NCI-H2227 (cell line): Measurements from ENCODE around the gene NISCH.

Source experiments
- DNase-seq: peaks from one replicate; lab custom pipeline; 2025; ENCODE audit not compliant: unreplicated experiment; lab: John Stamatoyannopoulos, UW

Gene NISCH

DNA sequence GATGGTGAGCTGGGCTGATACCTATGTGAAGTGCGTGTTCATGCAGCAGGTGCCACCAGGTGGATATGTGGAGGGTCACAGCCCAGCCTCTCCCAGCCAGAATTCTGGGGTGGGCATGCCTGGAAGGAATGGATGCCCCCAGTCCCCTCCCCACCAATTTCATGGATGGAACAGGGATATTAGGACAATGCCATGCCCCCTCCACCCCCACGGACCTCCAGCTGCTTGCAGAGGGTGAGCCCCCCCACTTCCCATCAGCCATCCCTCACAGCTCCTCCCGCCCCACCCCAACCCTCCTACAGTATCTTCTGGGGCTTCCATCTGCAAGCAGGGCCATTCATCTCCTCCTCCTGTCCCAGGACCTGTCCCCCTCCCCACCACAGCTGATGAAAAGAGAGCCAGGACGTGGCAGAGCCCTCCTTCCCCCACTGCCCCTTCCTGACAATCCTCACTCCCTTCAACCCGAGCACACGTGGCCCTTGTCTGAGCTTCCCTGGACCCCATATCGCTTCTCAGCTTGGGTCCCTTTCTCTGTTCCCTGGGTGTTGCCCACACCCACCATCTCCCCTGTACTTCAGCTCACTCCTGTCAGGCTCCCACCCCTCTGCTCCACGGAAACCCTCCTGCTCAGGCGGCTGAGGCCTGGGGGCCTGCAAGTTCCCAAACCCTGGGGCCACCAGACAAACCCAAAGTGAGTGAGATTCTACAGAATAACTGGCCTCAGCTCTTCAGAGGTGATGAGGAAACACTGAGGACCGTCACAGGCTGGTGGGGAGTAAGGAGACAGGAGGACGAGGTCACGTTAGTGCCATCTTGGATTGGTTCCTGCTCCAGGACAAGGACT, 7.7 kb upstream of the NISCH start:
- DNase-seq = no peak

DNA sequence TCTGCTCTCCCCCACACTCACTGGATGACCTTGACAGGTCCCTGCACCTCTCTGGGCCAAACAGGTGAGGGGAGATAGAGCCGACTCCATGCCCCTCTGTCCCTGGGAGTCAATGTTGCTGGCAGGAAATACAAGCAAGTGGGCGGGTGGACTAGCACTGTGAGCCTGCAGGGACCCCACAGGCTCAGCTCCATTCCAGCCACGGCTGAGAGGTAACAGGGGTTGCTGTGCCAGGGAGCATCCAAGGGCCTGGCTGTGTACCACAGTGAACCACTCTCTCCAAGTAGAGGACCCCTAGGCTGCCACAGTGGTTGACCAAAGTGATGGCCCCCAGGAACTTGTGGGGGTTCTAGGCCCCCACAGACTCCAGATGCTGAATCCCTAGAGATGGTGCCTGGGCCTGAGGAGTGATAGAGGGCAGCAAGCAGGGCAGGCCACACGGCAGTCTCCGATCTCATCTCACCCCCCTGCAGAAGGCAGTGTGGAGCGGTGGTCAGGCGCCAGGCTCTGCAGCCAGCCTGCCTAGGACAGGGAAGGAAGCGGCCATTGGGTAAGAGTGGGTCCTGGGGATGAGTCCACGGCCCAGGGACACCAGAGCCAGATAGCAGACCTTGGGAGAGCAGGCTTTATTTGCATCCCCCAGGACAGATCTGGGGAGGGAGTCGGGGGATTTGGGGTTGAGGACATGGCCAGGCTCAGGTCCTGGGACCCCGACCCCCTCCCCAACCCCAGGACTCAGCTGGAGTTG, 4.7 kb upstream of the NISCH start:
- DNase-seq = no peak

DNA sequence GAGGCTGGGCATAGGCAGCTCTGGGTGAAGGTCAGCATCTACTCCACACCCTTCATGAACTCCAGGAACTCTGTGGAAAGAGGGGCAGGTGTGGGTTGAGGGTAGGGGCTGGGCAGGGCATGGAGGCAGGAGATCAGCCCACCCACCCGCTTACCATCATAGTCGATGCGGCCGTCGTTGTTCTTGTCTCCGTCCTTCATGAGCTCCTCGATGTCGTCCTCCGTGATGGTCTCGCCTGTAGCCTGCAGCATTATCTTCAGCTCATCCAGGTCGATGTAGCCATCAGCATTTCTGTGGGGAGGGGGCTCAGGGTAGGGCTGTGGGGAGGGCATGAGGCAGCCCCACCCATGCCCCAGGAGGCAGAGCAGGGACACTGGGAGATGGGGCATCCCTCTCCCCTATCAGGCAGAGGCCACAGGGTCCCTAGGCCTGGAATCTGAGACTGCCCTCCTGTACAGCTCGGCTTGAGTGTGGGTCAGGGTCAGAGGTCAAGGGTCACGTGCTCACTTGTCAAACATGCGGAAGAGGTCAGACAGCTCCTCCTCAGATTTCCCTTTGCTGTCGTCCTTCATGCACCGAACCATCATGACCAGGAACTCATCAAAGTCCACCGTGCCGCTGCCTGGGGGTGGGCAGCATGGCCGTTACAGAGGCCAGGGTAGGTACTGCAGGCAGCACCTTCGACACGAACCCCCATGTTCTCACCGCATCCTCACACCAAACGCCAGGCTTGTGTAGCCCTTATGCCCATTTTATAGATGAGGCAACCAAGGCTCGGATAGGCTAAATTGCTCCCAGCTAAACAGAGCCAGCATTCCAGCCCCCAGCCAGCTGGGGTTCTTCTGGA, 3.9 kb upstream of the NISCH start:
- DNase-seq = no peak

DNA sequence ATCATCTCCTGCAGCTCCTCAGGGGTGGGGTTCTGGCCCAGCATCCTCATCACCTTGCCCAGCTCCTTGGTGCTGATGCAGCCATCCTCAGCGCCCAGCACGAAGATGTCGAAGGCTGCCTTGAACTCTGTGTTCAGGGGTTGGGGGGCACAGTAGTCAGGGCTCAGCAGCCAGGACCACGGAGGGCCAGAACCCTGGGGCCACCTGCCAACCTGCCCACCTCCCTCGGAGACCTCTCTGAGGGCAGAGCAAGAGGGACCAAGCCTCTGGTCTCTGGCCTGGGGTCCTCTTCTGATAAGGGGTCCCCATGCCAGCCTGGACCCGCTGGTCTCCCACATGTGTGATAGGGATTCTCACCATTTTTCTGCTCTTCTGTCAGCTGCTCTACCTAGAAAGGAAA, 3.3 kb upstream of the NISCH start:
- no peak for DNase-seq

DNA sequence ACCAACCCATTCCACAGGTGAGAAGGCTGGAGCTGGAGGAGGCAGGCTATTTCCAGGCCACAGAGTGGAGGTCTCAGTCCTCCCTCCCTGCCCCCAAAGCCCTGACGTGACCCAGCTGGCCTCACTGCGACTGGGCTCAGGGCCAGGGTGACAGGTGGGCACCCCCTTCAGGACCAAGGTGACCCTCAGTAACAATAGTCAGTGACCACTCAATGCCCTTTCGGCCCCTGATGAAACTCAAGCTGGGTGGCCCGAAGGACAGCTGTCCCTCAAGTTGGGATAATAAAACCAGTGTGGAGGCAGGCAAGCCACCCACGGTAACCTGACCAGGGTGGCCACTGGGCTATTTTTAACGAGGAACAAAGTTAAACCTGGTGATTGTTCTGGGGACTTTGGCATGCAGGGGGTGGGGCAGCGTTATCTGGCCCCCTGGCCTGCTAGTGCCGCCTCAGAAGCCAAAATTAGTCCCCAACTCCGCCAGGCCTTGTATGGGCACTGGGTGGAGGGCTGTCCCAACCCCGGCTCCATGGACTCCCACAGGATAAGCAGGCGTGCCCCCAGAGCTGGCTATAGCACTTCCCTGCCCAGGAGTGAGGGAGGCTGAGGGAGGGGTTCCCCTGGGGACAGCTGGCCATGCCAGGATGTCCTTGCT, 2.7 kb upstream of the NISCH start:
- DNase-seq = no peak

DNA sequence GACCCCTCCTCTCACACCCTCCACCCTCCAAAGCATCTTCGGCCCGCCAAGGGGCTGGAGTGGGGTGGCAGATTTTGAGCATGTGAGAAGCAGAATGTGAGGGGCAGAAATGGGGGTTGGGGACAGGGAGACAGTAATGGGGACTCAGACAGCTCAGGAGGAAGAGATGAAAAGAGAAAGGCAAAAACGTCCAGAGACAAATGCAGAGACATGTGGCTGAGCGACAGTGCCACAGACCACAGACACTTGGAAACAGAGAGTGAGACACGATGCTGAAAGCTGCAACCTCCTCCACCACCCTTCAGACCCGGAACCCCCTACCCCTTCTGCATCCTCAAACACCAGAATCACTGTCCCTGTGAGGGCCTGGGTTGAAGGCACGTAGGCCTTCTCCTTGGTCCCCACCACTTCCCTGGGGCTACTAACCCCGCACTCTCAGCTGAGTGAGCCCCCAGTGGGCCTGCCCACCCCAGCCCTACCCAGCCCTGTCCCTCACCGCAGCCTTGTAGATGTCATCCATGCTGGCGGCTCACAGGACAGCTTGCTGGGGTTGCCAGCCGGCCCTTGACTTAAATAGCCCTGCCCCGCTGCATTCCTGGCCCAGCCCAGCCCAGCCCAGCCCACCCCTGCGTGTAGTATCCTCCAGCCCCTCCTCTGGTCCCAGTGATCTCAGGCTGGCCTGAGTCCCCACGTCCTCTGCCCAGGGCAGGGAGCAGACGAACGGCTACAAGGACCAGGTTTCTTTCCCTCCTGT, 1.7 kb upstream of the NISCH start, which contains the start of gene TNNC1:
Gene TNNC1 (minus strand): TSS at position 546 of the 754 bp plus-strand sequence. CDS start 26 bp downstream, at position 520.
- no peak for DNase-seq

DNA sequence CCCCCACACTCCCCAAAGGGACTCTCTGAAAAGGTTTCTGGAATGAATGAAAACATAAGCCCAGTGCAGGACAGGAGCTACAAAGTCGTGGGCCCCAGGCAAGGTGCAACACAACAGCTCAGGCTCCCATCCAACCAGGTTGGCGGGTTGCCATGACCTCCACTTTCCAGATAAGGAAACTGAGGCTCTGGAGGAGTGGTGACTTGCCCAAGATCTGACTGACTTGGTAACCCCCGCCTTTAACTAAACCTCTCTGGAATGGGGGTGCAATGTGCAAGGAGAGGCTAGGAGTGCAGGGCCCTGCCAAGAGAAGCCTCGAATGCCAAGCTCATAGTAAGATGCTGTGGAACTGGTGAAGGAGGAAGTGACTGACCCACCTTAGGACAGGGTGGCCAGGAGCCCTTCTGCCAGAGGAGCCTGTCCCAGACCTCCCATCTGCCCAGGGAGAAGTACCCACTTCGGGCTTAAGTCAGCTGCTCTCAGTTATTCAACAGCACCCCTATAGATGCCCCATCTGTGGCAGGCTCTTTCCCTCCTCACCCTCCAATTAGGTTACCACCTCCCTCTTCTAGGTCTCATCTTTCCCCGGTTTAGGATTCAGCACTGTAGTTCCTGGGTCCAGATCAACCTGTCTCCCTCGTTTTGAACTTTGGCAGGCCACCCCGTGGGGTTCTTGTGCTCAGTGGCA, 1.0 kb upstream of the NISCH start:
- no peak for DNase-seq

DNA sequence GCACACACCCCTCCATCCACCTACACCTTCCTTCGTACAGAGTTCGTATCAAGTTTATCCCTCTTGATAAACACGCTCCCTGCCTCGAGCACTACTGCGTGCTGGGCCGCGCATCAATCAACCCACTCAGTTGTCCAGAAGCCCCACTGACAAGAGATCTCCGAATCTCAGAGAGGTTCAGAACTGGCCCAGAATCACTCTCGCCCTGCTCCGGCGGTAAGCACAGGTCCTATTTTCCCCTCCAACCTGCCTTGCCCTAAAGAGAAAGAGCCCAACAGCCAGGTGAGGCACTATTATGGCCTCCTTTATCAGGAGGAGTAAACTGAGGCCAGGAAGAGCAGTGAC, 494 bp upstream of the NISCH start:
- no peak for DNase-seq

DNA sequence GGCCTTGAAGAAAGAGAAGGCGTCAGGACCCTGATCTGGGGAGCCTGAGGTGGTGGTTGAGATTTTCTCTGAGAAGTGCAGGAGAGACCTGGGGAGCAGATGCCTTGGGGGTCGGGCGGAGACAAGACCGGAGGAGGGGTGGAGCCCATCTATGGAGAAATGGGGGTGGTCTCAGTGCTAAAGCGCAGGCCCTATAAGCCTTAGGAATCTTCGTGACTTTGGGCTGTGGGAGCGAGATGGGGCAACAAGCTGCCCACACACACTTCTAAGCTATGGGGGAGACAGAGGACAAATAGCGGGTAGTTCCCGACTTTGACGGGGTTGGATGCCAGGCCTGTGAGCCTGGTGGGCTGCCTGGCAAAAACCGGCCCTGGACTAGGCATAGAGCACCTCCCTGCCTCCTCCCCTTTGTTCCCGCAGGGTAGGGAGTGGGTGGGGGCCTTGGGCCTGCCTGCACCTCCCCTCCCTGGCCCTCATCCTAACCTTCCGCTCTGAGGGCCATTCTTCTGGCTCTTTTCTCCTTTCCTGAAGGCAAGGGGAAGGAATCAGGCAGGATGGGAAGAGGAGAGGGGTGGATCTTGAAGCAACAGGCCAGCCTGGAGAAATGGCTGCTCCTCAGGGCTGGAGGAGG, 880 bp downstream of the NISCH start:
- peak; percentile 30 for DNase-seq

DNA sequence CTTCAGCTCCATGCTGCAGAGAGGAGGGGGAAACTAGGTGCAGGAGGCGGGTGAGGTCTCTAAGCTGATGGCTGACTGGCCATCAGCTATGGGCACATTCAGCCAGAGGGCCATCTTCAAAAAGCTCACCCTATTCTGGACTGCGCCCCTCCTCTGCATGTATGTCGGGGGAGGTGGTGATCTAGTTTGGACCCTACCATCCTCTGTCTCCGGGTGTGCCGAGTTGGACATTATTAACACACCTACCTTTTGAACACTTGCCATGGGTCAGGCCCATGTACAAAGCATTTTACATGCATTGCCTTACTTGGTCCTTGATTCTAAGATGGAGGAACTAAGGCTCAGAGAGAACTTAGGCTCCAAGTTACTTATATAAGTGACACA, 1.4 kb downstream of the NISCH start:
- no peak for DNase-seq

DNA sequence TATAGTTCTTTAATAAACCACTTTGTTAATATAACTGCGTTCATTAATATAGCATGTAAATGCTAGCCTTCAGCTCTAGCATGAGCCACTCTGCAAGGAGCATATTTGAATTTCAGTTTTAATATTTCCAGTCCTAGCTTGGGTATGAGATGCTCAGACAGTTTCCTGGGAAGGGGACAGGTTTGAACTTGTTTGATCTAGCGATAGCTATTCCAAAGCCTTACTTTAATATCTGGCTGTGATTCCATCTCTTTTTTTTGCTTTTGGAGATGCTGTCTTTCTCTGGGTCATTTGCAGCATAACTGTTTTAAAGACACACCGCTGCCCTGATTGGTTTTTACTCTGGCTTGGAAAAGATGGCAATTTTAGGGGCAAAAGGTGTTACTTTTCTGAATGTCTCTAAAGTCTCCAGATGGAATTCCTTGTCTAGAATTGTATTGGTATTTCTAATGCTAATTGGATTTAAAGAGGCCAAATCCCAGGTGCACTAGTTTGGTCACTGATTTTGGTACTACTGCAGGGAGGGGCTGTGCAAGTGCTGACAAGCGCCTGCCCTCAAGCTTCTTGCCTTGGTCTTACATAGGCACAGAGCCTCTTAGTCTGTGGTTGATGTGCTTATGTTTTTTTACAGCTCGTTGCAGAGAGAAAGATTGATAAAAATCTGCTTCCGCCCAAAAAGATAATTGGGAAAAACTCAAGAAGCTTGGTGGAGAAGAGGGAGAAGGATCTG, 2.8 kb downstream of the NISCH start:
- no peak for DNase-seq

DNA sequence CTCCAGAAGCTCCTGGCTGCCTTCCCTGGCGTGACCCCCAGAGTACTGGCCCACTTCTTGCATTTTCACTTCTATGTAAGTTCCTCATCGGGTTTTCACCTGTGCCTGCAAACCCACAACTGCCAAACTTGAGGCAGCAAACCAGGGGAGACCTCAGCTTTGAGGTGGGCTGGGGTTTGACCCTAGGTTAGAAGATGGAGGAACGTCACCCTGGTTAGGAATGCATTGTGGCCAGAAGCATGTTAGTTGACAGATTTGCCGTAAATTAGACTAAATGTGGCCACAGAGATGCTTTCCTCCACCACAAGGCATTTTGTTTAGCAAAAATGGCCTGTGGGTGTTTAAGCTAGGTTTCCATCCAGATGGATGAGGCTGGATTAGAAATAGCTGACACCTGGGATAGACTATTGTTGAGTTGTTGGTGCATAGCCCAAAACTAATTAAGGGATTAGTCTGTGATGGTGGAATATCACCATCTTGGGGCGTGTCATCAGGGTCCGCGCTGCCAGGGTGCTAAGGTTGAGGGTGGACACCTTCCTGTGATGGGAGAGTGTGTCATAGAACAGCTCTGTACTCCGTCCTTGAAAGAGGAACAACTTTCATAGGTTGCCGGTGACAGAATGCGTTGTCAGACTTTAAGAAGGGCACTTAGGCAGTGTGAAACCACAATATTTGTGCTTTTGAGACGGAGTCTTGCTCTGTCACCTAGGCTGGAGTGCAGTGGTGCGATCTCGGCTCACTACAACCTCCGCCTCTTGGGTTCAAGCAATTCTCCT, 3.6 kb downstream of the NISCH start:
- no peak for DNase-seq

DNA sequence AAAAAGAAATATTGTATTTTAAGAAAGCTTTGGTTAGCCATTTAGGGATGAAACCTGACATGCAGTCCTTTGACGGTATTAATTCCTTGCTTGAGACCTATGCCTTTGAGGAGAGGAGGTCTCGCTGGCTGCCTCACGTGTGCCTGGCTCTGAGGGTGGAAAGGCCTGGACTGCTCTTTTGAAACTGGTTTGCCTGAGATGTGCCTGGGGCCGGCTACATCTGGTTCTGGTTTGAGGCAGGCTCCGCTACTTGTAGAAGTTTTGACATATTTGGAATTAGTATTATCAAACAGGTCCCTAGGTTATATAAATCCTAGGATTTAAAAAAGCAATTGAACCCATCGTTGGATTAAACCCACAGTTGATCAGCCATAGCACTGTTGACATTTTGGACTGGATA, 6.5 kb downstream of the NISCH start:
- no peak for DNase-seq

DNA sequence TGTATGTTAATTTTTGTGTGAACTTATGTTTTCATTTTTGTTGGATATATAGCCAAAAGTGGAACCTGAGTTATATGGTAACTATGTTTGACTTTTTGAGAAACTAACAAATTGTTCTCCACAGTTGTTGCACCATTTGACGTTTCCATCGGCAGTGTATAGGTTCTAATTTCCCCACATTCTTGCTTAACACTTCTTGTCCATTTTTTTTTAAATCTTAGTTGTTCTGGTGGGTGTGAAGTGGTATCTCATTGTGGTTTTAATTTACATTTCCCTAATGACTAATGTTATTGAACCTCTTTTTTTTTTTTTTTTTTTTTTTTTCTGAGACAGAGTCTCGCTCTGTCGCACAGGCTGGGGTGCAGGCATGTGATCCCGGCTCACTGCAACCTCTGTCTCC, 8.0 kb downstream of the NISCH start:
- DNase-seq = no peak

DNA sequence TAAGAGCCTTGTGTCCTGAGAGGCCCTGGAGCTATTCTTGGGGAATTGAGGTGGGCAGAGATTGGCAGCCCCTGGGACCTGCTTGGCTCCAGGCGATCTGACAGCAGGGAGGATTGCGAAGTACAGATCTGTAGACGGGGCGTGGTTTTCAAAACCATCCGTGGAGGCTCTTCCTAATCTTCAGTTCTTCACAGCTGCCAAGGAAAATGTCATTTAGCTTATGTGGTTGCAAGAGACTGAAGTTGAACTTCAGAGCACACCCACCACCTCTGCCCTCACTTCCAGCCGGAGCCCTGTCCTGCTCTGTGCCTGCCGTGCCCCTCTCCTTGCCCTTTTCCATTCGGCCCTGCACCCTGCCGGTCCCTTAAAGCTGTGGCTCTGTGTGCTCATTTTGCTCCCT, 12.9 kb downstream of the NISCH start:
- DNase-seq = no peak

DNA sequence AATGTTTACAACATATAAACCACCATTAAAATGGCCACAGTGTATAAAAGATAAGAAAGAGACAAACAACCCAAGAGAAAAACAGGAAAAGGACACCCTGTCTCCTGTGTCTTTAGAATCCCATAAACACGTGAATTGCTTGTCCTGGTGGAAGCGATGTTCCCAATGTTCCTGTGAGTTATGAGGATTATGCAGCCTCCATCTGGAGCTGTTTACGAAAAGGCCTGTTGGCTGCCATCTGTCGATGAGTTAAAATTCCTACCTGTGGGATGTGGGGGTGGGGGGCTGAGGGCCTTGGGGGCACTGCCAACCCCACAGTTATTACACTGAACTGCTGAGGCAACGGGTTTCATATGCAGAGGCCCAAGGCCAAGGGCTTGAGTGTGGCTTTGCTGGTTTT, 13.6 kb downstream of the NISCH start:
- no peak for DNase-seq

DNA sequence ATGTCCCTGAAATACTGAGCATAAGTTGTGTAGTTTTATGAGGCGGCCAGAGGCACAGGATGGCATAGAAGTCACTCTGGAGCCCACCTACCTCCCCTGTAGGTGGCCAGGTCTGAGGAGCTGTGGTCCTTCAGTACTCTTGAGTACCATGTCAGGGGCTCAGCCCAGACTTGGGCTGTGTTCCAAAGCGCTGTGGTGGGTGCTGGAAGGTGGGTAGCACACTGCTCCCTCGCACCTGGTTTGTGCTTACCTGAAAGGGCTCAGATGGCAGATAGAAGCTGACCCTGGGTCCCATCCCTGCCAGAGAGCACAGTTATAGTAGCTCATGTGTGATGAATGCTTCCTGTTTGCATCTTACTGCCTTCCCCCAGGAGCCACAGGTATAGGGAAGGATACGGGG, 15.5 kb downstream of the NISCH start:
- no peak for DNase-seq
